Mesenteric fat pad (tissue), 1 donor: ENCODE results near the gene DENND2D. TPM values are rescaled to one million over a fixed set of nuclear protein-coding genes. Genes with fewer than 3 reads are reported as not detected.

Experiments used
- DNase-seq: peaks from one replicate; pipeline ENCODE4 v3.0.0-alpha.2; 2020; ENCODE audit warnings: low spot score
- long read RNA-seq: library from polyadenylated mRNA; unstranded; transcript quantifications from one replicate; pipeline ENCODE4 v2.0.0, GENCODE V29; 2020
- total RNA-seq: library from RNA; stranded (reverse); fragmentation: NEBNext Ultra II Directional; extraction: Animal tissue kit (Norgen Biotek cat#: 25700); gene quantifications from one replicate; pipeline ENCODE4 v1.2.1, GENCODE V29; 2021
- donor health status: DM: yes; HTN: yes; CAD: no.

The DENND2D gene, protein sequence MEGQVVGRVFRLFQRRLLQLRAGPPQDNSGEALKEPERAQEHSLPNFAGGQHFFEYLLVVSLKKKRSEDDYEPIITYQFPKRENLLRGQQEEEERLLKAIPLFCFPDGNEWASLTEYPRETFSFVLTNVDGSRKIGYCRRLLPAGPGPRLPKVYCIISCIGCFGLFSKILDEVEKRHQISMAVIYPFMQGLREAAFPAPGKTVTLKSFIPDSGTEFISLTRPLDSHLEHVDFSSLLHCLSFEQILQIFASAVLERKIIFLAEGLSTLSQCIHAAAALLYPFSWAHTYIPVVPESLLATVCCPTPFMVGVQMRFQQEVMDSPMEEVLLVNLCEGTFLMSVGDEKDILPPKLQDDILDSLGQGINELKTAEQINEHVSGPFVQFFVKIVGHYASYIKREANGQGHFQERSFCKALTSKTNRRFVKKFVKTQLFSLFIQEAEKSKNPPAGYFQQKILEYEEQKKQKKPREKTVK
- total RNA-seq, result 33.0 TPM
- long read RNA-seq, transcript DENND2D-202 (12 exons, 1,894 nt), result major isoform, 13 of 48 reads
- long read RNA-seq, partial matches to known transcripts, result 12 of 48 reads
- long read RNA-seq, other reads (novel, unspliced or antisense), result 22 of 48 reads

DNA sequence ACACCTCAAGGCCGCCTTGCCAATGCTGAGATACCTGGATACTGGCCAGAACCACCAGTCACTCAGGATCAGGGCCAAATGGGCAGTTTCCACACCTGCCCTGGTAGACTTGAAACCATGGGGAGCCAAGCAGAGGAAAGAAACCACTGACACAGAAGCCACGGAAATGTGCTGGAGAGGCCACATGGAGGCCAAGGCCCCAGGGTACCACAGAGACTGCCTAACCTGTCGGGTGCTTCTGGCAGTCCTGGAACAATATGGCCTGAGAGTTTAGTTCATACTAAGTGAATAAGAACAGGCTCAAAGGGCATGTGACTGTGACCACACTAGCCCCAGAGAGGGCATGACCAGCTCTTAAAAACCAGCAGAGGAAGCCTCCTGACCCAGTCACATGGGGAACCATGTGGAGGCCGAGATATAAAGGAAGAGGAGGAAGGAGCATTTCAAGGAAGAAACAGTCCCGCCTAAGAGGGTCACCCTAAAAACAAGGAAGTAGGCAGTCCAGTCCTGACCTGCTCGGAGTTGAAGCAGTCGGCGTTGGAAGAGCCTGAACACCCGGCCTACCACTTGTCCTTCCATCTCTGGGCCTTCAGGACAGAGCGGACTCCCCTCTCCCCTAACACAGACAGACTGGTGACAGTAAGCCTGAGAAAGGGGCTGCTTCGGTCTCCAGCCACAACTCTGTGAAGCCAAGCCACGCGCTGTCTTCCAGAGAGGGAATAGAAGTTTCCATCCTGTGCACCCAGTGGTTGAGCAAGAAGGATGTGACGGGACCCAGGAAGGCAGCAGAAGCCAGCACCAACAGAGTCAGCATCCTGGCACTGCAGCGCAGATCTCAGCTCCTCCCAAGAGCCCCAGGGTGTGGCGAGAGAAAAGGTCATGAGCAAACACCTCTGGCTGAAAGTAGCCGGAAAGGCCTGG, at the start of gene DENND2D:
TSS of gene DENND2D (minus strand) at position 766 of the 921 bp plus-strand sequence. CDS start at position 579, 187 bp downstream.
- DNase-seq, result no peak

DNA sequence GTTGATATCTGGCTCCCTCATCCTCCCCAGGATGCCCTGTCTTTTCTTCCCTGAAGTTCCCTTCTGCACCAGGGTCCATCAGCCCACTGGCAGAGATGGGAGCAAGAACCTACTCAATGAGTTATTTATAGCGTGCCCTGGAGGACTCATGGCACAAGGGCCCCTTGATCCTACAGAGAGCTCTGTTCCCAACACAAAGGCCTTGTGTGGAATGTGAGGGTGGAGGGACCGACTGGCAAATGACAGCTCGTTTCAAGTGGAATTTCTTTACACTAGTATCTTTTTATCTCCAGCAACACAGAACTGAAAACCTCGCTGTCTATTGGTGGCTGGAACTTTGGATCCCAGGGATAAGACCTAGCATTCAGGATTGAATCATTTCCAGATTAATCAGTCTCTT, 49.5 kb upstream of the DENND2D start:
- no peak for DNase-seq

DNA sequence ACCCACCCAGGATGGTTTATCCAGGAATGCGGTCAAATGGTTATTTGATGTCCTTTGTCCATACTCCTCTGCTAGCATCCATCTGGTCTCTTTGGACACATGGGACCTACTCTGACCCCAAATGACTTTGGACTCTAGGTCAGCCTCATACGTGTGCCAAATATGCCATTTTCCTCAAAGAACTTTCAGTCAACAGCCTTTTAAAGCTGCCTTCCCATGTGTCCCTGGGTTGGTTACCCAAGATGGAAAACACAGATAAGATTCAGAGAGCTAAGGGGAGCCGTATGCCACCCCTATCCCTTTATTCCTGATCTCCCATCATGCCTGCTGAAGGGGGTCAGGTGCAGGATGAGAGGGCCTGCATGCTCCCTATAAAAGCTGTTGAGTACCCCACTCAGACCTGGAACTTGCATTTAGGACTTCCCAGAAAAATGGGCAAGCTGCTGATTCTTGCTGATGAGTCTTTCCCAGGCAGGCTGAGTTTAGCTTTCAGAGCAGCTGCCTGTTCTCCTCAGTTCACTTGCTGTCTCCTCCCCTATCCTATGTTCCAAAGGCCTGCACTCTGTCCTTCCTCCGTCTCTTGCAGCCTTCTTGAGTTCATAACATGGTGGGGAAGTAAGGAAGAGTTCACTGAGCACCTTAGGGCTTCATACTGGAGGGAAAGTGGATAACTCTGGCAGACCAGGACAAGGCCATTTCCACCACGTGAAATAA, 46.8 kb upstream of the DENND2D start:
- DNase-seq, result no peak

DNA sequence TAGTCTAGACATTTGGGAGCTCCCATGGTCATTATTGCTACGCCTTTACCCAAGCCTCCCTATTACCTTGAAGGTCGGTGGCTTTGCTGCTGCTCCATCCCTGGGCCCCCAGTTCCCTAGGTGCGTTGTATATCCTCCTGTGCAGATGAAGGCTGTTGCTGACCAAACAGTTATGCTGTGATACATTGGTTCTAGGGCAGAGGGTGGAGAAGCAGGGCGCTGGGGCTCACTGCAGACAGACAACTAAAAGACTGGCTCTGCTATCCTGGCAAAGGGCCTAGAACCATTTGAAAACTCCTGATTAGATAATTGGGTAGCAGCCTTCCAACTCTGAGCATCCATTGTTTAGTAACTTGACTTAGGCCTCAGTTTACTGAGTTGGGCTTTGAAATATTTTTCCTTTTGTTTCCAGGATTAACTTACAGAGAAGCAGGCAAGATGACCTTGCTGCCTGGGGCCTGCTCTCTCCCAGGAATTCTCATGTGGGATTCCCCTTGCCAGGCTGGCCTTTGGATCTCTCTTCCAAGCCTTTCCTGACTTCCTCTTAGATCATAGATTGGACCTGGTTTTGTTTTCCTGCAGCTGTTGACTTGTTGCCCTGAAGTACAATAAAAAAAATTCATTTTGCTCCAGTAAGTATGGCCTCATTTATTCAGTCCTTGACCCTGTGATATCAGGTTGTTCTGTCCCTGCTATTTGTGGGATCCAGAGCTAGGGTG, 42.5 kb upstream of the DENND2D start:
- no peak for DNase-seq

DNA sequence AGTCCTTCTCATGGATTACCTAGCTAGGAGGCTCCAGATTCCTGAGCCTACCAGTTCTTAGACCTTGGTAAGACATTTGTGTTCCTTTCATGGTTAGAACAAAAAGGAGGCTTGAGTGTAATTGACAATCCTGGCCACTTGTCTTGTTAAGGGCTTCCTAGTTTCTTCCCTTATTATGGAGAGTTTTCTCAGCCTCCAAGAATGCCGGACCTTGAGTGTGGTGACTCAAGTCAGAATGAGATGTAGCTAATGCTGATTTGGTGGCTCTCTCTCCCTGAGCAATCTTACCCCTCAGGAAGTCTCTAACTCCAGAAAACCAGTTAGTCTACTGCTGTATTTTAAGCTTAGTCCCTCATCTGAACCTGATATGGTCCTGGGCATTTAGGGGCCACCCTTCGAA, 41.4 kb upstream of the DENND2D start:
- DNase-seq, result no peak

DNA sequence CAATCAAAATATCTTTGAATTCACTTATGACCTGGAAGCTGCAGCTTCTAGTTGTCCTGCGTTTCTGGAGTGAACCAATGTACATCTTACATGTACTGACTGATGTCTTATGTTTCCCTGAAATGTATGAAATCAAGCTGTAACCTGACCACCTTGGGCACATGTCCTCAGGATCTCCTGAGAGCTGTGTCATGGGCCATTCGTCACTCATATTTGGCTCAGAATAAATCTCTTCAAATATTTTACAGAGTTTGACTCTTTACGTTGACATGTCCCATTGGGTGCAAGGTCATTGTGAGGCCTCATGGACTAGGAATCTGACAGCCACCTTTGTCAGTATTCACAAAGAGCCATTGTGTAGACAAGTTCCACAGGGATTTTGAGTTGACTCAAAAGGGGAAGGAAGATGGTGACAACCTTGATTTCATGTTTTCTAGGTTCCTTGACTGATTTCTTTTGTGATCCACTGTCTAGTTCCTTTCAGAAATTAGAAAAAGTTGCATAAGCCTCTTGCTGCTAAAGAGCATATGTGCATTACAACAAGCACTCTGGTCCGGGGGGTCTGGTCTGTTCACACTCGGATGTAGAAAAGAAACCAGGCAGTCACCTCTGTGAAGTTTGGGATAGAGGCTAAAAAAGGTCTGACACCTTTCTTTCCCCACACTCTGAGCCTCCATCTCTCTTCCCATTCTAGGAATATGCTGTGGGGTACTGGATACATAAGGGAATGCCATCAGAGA, 37.8 kb upstream of the DENND2D start:
- DNase-seq, result no peak

DNA sequence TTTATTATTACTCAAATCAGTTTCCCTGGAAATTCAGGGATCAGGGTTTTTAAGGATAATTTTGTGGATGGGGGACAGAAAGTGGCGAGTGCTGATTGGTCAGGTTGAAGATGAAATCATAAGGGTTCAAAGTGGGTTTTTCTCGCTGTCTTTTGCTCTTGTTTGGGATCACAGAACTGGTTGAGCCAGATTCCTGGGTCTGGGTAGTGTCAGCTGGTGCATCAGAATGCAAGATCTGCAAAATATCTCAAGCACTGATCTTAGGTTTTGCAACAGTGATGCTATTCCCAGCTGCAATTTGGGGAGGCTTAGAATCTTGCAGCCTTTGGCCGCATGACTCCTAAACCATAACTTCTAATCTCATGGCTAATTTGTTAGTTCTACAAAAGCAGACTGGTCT, 36.4 kb upstream of the DENND2D start:
- DNase-seq, result no peak

DNA sequence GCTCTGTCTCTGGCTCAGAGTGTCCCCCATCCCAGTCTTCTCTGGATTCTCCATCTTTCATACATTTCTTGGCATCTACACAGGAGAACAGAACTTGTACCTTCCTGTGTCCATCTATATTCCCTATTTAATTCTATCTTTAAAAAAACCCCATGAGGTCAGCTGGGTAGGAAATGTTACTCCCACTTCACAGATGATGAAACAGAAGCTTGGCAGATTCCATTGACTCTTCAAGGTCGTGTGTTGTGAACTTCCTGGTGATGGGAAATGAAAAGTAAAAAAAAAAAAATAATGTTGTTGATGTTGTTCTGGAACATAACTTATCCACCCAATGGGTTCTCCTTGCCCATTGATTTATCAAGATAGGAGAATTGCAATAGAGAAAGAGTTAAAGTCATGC, 35.9 kb upstream of the DENND2D start:
- DNase-seq, result no peak

DNA sequence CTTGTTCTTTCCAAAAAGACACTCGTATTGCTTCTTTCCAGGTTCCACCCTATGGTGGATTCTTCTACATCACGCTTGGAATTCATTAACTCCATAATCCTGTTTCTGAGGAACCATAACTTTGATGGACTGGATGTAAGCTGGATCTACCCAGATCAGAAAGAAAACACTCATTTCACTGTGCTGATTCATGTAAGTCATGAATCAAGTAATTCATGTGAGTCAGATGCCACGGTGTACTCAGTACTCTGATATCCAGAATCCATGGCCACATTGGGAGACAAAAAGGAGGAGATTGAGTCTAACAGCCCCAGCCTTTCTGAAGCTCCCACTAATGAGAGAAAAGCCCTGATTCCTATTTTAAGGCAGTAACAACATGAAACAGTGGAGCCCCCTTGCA, 34.4 kb upstream of the DENND2D start:
- no peak for DNase-seq

DNA sequence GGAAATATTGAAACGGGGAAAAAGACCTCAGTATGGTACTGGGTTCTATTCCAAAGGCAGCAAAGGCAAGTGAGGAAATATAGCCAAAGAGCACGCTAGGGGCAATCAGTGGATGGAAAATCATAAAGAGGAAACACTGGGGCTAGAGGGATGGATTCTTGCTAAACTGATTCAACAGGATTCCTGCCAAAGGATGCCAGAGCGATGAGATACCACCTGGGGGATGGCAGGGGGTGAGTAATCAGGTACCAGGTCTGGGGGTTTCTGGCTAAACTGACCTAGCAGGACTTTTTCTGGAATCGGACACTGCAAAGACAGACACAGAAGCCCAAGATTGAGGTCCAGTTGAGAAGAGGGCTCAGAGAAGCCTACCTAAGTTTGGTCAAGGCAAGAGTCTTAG, 33.8 kb upstream of the DENND2D start:
- DNase-seq, result no peak

DNA sequence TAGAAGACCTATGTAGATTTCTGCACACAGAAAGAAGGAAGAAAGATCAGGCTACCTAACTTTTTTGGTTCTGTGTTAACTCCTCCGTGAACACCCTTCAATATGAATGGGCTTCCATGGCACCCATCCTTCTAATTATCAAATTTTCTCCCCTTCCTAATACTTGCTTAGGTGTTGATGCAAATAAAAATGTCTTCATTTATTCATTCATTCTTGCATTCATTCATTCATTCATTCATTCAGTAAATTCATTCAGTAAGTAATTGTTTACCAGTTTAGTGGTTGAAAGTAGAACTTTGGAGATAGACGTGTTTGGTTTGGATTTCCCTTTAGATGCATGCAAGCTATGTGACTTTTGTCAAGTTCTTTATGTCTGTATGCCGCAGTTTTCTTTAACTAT, 31.7 kb upstream of the DENND2D start:
- DNase-seq, result no peak

DNA sequence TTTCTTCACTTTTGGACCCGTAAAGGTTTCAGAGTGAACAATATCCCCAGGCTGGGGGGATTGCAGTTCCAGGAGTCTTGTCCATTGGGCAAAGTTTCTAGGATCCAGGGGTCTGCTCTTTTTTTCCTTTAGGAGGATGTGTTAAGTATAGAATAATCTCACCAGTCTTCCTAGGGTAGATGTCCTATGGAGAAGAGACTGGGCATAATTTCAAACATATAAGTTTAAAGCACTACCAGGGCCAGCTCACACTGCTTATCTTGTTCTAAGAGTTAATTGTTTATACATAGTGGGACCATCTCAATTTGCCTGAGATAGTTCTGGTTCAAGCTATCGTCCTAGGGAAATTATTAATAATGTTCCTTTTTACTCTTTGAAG, 28.3 kb upstream of the DENND2D start:
- no peak for DNase-seq

DNA sequence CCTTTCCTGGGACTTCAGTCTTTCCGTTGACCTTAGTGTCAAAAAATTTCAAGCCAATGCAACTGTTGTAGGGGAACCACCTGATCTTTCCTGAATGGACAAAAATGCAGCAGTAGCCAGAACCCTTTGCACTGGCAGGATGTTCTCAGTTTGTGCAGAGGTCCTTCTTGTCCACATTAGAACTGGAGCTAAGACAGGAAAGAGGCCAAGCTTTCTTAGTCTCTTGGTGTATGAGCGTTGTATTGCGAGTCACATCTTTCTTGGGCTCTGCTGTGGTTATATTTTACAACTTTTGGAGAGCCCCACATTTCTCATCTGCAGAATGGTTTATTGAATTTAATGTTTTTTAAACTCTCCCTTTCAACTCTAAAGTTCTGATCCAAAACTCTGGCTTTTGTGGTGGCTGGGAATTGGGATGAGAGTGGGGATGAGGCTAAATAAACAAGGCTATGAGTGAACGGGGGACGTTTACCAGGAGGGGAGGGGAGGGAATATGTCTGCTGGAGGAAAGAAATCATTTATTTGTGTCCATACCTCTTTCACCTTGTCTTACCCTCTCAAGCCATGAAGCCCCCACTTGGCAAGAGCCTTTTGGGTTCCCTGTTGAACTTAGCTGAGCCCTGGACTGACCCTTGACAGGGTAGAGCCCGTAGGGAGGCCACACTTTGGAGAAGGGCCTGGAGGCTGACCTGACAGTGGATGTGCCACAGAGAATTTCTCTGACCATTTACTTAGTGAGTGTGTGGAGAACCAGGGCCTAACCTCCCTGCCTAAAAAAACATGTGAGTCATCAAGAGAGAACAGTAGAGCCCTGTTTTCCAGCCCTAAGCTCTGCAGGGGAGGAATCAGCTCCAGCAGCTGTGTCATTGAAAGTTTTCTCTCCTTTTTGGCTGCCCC, 27.7 kb upstream of the DENND2D start:
- DNase-seq, result no peak

DNA sequence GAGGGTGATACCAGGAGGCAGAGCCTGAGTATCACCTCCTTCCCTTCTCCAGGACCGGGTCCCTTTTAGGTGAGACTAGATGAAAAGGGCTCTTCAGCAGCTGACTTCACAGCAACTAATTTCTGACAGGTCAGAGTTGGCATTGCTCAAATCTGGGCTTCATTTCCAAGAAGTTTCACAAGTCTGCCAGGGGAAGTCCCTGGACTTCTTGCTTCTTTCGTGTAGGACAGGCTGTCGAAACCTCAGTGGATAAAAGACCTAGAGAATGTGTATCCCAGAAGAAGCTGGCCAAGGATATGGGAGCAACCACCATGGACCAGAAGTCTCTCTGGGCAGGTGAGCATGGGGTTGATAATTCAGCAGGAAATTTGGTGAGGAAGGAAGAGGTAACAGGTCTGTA, 27.0 kb upstream of the DENND2D start, which contains the start of gene CHI3L2:
TSS of gene CHI3L2 (plus strand) at position 280 of the 400 bp plus-strand sequence. CDS start at position 297, 17 bp downstream.
- no peak for DNase-seq

DNA sequence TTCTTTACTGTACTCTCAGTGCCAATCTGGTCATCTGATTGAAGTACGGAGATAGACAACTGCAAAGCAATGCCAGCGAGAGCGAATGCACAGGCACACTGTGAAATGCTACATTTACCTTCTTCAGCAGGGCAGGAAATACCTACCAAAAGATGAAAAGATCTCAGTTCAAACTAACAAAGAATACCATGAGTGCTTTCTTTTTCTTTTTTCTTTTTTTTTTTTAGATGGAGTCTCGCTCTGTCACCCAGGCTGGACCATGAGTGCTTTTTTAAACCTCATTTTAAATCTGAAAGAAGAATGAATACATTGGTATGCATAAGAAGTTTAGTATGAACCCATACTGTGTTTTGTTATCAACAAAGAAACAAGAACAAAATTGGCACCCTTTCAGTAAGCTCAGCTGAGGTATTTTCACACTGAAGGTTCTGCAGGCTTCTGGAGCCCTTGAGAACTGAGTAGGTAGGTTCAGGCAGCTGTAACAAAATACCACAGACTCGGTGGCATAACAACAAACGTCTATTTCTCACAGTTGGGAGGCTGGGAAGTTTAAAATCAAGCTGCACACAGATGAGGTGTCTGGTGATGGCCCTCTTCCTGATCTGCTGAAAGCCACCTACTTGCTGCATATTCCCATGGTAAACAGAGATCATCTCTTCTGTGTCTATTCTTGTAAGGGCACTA, 25.4 kb upstream of the DENND2D start:
- no peak for DNase-seq

DNA sequence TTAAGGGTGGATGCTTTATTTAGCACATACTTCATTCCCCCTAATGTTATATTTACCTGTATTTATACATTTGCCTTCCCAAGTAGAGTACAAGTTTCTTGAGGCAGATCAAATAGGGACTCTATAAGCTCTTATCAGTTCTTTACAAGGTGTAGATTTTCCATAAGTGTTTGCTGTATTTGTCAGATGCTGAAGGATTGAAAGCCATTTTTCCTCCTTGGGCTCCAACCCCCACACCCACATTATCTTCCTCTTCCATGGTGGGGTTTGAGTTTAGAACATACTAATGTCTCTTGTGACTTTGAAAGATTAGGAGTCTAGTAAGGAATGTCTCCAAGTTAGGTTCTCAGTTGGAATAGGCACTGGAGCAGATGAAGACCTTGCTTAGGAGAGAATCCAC, 24.6 kb upstream of the DENND2D start:
- no peak for DNase-seq

DNA sequence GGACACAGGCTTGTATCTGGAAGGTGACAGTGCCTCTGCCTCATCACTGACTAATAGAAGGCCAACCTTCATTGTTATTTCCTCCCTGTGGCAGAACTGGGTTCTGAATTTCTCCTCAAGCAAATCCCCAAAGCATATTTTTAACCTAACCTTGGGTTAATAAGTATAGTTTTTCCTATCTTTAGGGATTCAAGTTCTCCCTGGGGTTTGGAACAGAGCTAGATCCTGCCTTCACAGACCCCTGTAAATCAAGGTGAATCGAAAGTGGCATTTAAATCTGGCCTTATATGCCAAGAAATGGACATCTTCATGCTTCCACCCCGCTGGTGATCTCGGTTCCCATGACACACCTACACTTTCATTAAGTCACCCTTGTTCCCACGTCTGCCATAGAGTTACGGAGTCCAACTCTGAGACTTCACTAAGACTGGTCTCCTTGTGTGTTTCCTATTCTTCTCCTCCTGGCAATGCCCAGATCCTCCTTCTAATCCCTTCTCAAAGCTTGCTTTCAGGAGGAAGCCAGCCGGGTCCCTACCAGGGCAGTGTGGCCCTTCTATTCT, 22.8 kb upstream of the DENND2D start:
- DNase-seq, result no peak
